CD4-positive, alpha-beta T cell treated with Interleukin-17A for 4 hours (primary cell): ENCODE measurements around the gene SECISBP2.
"Not testable (repeated sequence)": the region's sequence is repeated elsewhere in the genome, so short reads cannot be mapped to it uniquely, and the experiment has no call there.

Experiments used
- DNase-seq: peaks from one replicate; pipeline ENCODE4 v3.0.0-alpha.2; 2020; ENCODE audit warnings: mixed read lengths

Gene SECISBP2

GRCh38 chr9:89367281-89367680, 49.0 kb downstream of the SECISBP2 start:
- peak; percentile 3 for DNase-seq

- peak; percentile 1 for DNase-seq
Measured at GRCh38 chr9:89367726-89368437, 49.6 kb downstream of the SECISBP2 start.

GRCh38 chr9:89368550-89368949, 50.2 kb downstream of the SECISBP2 start:
- DNase-seq = no peak

GRCh38 chr9:89368978-89369377, 50.7 kb downstream of the SECISBP2 start:
- DNase-seq = no peak

GRCh38 chr9:89370593-89370992, 52.3 kb downstream of the SECISBP2 start:
- DNase-seq = no peak

- not testable (repeated sequence) for DNase-seq
Measured at GRCh38 chr9:89371791-89372190, 53.5 kb downstream of the SECISBP2 start.

- DNase-seq = peak; percentile 44
Measured at GRCh38 chr9:89372230-89372816, 54.0 kb downstream of the SECISBP2 start.

GRCh38 chr9:89372979-89373378, 54.7 kb downstream of the SECISBP2 start:
- no peak for DNase-seq

GRCh38 chr9:89374176-89374575, 55.9 kb downstream of the SECISBP2 start:
- DNase-seq = no peak

GRCh38 chr9:89375191-89375760, 57.0 kb downstream of the SECISBP2 start:
- DNase-seq = peak; percentile 43

- no peak for DNase-seq
Measured at GRCh38 chr9:89376286-89376685, 58.0 kb downstream of the SECISBP2 start.

GRCh38 chr9:89376741-89377351, 58.5 kb downstream of the SECISBP2 start:
- DNase-seq = no peak

GRCh38 chr9:89377411-89377810, 59.1 kb downstream of the SECISBP2 start:
- DNase-seq = no peak

- no peak for DNase-seq
Measured at GRCh38 chr9:89378541-89378940, 60.2 kb downstream of the SECISBP2 start.

GRCh38 chr9:89379031-89379430, 60.7 kb downstream of the SECISBP2 start:
- no peak for DNase-seq

GRCh38 chr9:89379508-89380115, 61.3 kb downstream of the SECISBP2 start:
- DNase-seq = no peak

GRCh38 chr9:89380437-89381307, 62.4 kb downstream of the SECISBP2 start:
- DNase-seq = no peak

GRCh38 chr9:89381308-89381609, 63.0 kb downstream of the SECISBP2 start:
- DNase-seq = no peak

- no peak for DNase-seq
Measured at GRCh38 chr9:89382026-89382986, 64.0 kb downstream of the SECISBP2 start.

- DNase-seq = no peak
Measured at GRCh38 chr9:89383030-89383720, 64.9 kb downstream of the SECISBP2 start.
